Loucy (cell line): Measurements from ENCODE around the gene OVCH1.
A peak's percentile ranks its signal among the peaks of the same experiment; 100 is the strongest.

Experiments used
- H2AFZ ChIP-seq: fragments of 200-600 bp; sonication (generic); 2 replicates; pipeline ENCODE4 v1.6.0; 2016; ENCODE audit warnings: antibody characterized with exemption, mild to moderate bottlenecking, low read length, moderate library complexity
- H3F3A ChIP-seq: fragments of 200-600 bp; 2 replicates; pipeline ENCODE4 v1.6.0; 2016; ENCODE audit warnings: antibody characterized with exemption, low read depth, mild to moderate bottlenecking
- H3K27me3 ChIP-seq: fragments of 200-600 bp; sonication (generic); 2 replicates; pipeline ENCODE4 v1.6.1; 2014; ENCODE audit warnings: low read length, mild to moderate bottlenecking; ENCODE audit not compliant: insufficient read depth, poor library complexity, severe bottlenecking
- H3K36me3 ChIP-seq: fragments of 200-600 bp; sonication (generic); 2 replicates; pipeline ENCODE4 v1.6.1; 2016; ENCODE audit warnings: low read length; ENCODE audit not compliant: insufficient read depth
- H3K4me1 ChIP-seq: fragments of 200-600 bp; sonication (generic); 2 replicates; pipeline ENCODE4 v1.5.1; 2014; ENCODE audit warnings: low read length, mild to moderate bottlenecking; ENCODE audit not compliant: insufficient read depth, poor library complexity, severe bottlenecking
- H3K4me2 ChIP-seq: fragments of 200-600 bp; sonication (generic); 2 replicates; pipeline ENCODE4 v1.6.0; 2014; ENCODE audit warnings: antibody characterized with exemption, low read length, low read depth, mild to moderate bottlenecking; ENCODE audit not compliant: poor library complexity, severe bottlenecking
- H3K4me3 ChIP-seq: fragments of 200-600 bp; sonication (generic); 2 replicates; pipeline ENCODE4 v1.5.1; 2014; ENCODE audit warnings: low read length, mild to moderate bottlenecking, mixed read lengths; ENCODE audit not compliant: poor library complexity, severe bottlenecking
- H3K79me2 ChIP-seq: fragments of 200-600 bp; sonication (generic); 2 replicates; pipeline ENCODE4 v1.6.1; 2014; ENCODE audit warnings: low read length; ENCODE audit not compliant: insufficient read depth
- H3K9ac ChIP-seq: fragments of 200-600 bp; sonication (generic); 2 replicates; pipeline ENCODE4 v1.6.0; 2014; ENCODE audit warnings: mild to moderate bottlenecking, low read depth, low read length, moderate library complexity; ENCODE audit not compliant: poor library complexity, severe bottlenecking
- H3K9me2 ChIP-seq: fragments of 200-600 bp; sonication (generic); replicated peaks from 2 replicates; pipeline ENCODE4 v1.6.1; 2016; ENCODE audit warnings: low read depth, low read length, mixed read lengths
- H3K9me3 ChIP-seq: fragments of 200-600 bp; sonication (generic); 2 replicates; pipeline ENCODE4 v1.6.1; 2014; ENCODE audit warnings: mild to moderate bottlenecking, antibody characterized with exemption, low read length, low read depth; ENCODE audit not compliant: insufficient read depth
- H4K20me1 ChIP-seq: fragments of 200-600 bp; sonication (generic); 2 replicates; pipeline ENCODE4 v1.6.0; 2014; ENCODE audit warnings: antibody characterized with exemption, low read length, mild to moderate bottlenecking; ENCODE audit not compliant: insufficient read depth, poor library complexity, severe bottlenecking
- EZH2phosphoT487 ChIP-seq: fragments of 200-600 bp; IDR thresholded peaks from 2 replicates; pipeline ENCODE4 v1.6.1; 2018; ENCODE audit warnings: antibody characterized with exemption, mild to moderate bottlenecking, moderate library complexity, borderline replicate concordance
- TF ChIP-seq, protein P1 (sequence below): fragments of 200-600 bp; sonication (generic); conservative IDR thresholded peaks from 2 replicates; pipeline ENCODE4 v1.5.1; 2014; ENCODE audit warnings: mild to moderate bottlenecking, antibody characterized with exemption, low read length

Gene OVCH1

DNA sequence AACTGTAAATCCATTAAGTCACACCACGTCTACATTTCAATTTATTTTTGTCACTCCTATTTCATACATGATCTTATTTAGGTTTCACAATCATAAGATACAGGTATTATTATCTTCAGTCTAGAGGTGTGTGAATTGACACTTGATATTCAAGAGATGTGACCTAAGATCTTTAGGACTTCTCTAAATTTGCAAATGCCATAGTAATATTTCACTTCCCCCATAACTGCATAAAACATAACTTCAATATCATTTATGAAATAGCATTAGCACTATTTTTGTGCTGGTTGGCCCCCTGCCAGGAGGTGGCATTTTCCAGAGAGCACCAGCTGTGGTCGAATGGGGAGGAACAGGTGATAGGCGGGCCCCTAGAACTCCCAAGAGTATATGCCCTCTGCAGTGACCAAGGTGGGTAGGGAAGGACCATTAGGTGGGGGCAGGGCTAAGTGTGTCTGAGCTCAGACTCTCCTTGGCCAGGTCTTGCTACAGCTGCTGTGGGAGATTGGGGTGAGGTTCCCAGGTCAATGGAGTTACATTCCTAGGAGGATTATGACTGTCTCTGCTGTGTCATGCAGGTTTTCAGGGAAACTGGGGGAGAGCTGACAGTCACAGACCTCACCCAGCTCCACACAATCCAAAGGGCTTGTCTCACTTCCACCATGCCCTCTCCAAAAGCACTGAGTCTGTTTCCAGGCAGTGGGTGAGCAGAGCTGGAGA is 67.3 kb downstream of the OVCH1 start:
- H2AFZ ChIP-seq, result no peak overlapping the region
- H3K36me3 ChIP-seq, result no peaks in the 10 kb centered on the region
- H3K4me2 ChIP-seq, result no peak overlapping the region
- H3K4me1 ChIP-seq, result no peaks in the 10 kb centered on the region
- H3K9ac ChIP-seq, result no peak overlapping the region
- H3K9me3 ChIP-seq, result no peaks in the 10 kb centered on the region
- no peak overlapping the region for H3K4me3 ChIP-seq
- no peaks in the 10 kb centered on the region for H3K27me3 ChIP-seq
- no peaks in the 10 kb centered on the region for H3K79me2 ChIP-seq
- H3F3A ChIP-seq, result no peaks in the 10 kb centered on the region
- H4K20me1 ChIP-seq, result no peaks in the 10 kb centered on the region
- H3K9me2 ChIP-seq, result no peaks in the 10 kb centered on the region
- TF ChIP-seq EZH2phosphoT487, result no peak
- TF ChIP-seq, protein P1, sequence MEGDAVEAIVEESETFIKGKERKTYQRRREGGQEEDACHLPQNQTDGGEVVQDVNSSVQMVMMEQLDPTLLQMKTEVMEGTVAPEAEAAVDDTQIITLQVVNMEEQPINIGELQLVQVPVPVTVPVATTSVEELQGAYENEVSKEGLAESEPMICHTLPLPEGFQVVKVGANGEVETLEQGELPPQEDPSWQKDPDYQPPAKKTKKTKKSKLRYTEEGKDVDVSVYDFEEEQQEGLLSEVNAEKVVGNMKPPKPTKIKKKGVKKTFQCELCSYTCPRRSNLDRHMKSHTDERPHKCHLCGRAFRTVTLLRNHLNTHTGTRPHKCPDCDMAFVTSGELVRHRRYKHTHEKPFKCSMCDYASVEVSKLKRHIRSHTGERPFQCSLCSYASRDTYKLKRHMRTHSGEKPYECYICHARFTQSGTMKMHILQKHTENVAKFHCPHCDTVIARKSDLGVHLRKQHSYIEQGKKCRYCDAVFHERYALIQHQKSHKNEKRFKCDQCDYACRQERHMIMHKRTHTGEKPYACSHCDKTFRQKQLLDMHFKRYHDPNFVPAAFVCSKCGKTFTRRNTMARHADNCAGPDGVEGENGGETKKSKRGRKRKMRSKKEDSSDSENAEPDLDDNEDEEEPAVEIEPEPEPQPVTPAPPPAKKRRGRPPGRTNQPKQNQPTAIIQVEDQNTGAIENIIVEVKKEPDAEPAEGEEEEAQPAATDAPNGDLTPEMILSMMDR, result no peak

DNA sequence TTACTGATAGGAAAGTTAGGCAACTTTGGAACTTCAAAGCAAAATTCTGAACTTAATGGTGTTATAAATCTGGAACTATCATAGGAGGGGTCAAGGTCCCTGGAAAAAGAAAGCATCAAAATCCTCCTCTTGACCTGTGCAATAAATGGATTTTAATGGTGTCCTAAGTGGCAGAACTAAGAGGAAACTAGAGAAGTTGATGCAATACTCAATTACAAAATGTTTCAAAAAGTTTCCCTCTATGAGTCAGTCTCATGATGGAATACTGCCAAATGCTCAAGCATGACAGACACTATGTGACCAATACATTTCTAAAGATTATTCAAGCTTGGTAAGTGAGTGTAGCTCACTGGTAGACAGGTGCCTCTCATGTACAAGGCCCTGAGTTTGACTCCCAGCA is 68.9 kb downstream of the OVCH1 start:
- Histone ChIP-seq H3K27me3 (no peaks in the 10 kb centered on the region), H3K9me2 (no peaks in the 10 kb centered on the region), H2AFZ (no peak overlapping the region), H3K4me1 (no peaks in the 10 kb centered on the region), H3K4me3 (no peak overlapping the region), H3K9me3 (no peaks in the 10 kb centered on the region), H3K4me2 (no peak overlapping the region), H4K20me1 (no peaks in the 10 kb centered on the region), H3K36me3 (no peaks in the 10 kb centered on the region), H3K9ac (no peak overlapping the region), H3F3A (no peaks in the 10 kb centered on the region), H3K79me2 (no peaks in the 10 kb centered on the region)
- TF ChIP-seq EZH2phosphoT487, result no peak
- TF ChIP-seq, protein P1, result no peak

DNA sequence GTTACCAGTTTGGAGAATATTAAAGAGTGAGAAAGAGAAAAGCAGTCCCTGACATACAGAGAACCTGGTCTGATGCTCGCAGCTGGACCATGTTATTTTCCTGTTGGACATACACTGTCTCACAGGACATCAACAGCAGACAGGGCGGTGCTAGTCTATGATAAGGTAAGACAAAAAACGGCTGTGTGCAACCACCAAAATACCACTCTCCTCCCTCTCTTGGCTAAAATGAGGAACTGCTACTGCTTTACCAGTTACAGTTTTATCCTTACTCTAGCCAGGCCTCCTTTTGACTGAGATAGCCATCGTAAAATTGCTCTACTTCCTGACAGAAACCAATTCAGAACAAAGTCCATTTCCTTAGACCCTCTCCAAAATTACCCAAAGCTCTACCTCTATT is 69.5 kb downstream of the OVCH1 start:
- Histone ChIP-seq H3K36me3 (no peaks in the 10 kb centered on the region), H3K9me2 (no peaks in the 10 kb centered on the region), H3K9ac (no peak overlapping the region), H3K4me3 (no peak overlapping the region), H3F3A (no peaks in the 10 kb centered on the region), H3K27me3 (no peaks in the 10 kb centered on the region), H2AFZ (peak overlapping the region; percentile 38; the same call in 1 of the 2 replicates), H3K4me1 (no peaks in the 10 kb centered on the region), H3K79me2 (no peaks in the 10 kb centered on the region), H3K4me2 (peak overlapping the region; percentile 1), H4K20me1 (no peaks in the 10 kb centered on the region), H3K9me3 (no peaks in the 10 kb centered on the region)
- TF ChIP-seq, protein P1, result peak; percentile 57
- no peak for TF ChIP-seq EZH2phosphoT487
